A673 (cell line): ENCODE data around the gene VAV2. TPM values are rescaled to one million over a fixed set of nuclear protein-coding genes. Genes with fewer than 3 reads are reported as not detected.

Experiments used
- BruUV-seq: library from RNA; stranded (reverse); fragments of 400-500 nt; replicated peaks from 2 replicates; lab custom pipeline; 2021; lab: Mats Ljungman, UMichigan
- CTCF ChIA-PET: fragments of 300-600 bp; sonication (Branson Sonifier 250); formaldehyde crosslinking; loops from one replicate; lab custom pipeline; 2022; ENCODE audit warnings: antibody characterized with exemption; lab: Charles Lee
- POLR2A ChIA-PET: fragments of 300-600 bp; sonication (Branson Sonifier 250); formaldehyde crosslinking; loops from one replicate; lab custom pipeline; 2022; ENCODE audit warnings: antibody characterized with exemption; ENCODE audit not compliant: low non-redundant PET; lab: Charles Lee
- DNase-seq: peaks from one replicate; pipeline ENCODE4 v3.0.0-alpha.2; 2015; ENCODE audit warnings: low spot score
- H3K27ac ChIP-seq: fragments of 200-600 bp; sonication (generic); 2 replicates; pipeline ENCODE4 v1.5.1; 2016; ENCODE audit warnings: mixed run types, low read depth, mild to moderate bottlenecking, mixed read lengths, antibody characterized with exemption, low read length; ENCODE audit not compliant: poor library complexity, severe bottlenecking
- H3K27me3 ChIP-seq: fragments of 200-600 bp; sonication (generic); replicated peaks from 2 replicates; pipeline ENCODE4 v1.6.1; 2017; ENCODE audit warnings: mixed run types, low read depth, mild to moderate bottlenecking, mixed read lengths, antibody characterized with exemption, low read length; ENCODE audit not compliant: insufficient read depth, poor library complexity
- H3K36me3 ChIP-seq: fragments of 200-600 bp; sonication (generic); 2 replicates; pipeline ENCODE4 v1.6.1; 2016; ENCODE audit warnings: mixed run types, mild to moderate bottlenecking, mixed read lengths, antibody characterized with exemption, low read length; ENCODE audit not compliant: insufficient read depth, poor library complexity, severe bottlenecking
- H3K4me1 ChIP-seq: fragments of 200-600 bp; sonication (generic); 2 replicates; pipeline ENCODE4 v1.6.1; 2017; ENCODE audit warnings: mixed run types, mild to moderate bottlenecking, mixed read lengths, antibody characterized with exemption, low read length; ENCODE audit not compliant: insufficient read depth, poor library complexity, severe bottlenecking
- H3K4me3 ChIP-seq: fragments of 200-600 bp; sonication (generic); 2 replicates; pipeline ENCODE4 v1.5.1; 2016; ENCODE audit warnings: low read depth, mixed run types, mild to moderate bottlenecking, mixed read lengths, low read length; ENCODE audit not compliant: poor library complexity, severe bottlenecking
- H3K9me3 ChIP-seq: fragments of 200-600 bp; sonication (generic); 2 replicates; pipeline ENCODE4 v1.6.1; 2016; ENCODE audit warnings: mixed run types, low read depth, mild to moderate bottlenecking, mixed read lengths, antibody characterized with exemption, low read length; ENCODE audit not compliant: poor library complexity, severe bottlenecking
- CTCF ChIP-seq: fragments of 300-800, 200-600 bp; sonication (generic); conservative IDR thresholded peaks from 2 replicates; pipeline ENCODE4 v1.5.1; 2017; ENCODE audit warnings: low read depth, mild to moderate bottlenecking, antibody characterized with exemption, low read length, moderate library complexity, mixed read lengths
- EZH2 ChIP-seq: fragments of 200-600 bp; sonication (generic); IDR thresholded peaks from 2 replicates; pipeline ENCODE4 v1.6.1; 2017; ENCODE audit warnings: borderline replicate concordance, low read depth, mild to moderate bottlenecking, mixed read lengths, antibody characterized with exemption, low read length; ENCODE audit not compliant: poor library complexity, severe bottlenecking
- intact Hi-C: fragments of 100-400 bp; cut with micrococcal nuclease; formaldehyde crosslinking; loops from one replicate; pipeline ENCODE4 v1.10.0; 2022; ENCODE audit not compliant: unreplicated experiment
- total RNA-seq: library from RNA; stranded (reverse); gene quantifications from 2 replicates; pipeline ENCODE4 v1.2.3, GENCODE V29; 2021

The VAV2 gene
- total RNA-seq, 1 experiment from 2014 or later: 16.4 TPM

GRCh38 chr9:133832877-133833276 is 159.2 kb downstream of the VAV2 start:
- Histone ChIP-seq H3K4me1 (peaks cover 20% of the 10 kb centered on the region), H3K27me3 (no peaks in the 10 kb centered on the region), H3K9me3 (no peaks in the 10 kb centered on the region), H3K4me3 (no peak overlapping the region), H3K27ac (no peak overlapping the region), H3K36me3 (no peaks in the 10 kb centered on the region)
- no TSS peak for BruUV-seq
- ChIA-PET CTCF (no interaction called here), POLR2A (no interaction called here)
- TF ChIP-seq CTCF: no peak
- no peak for DNase-seq
- intact Hi-C loops: no loop called here

GRCh38 chr9:133830711-133831110 is 161.4 kb downstream of the VAV2 start:
- ChIA-PET CTCF (no interaction called here), POLR2A (no interaction called here)
- TF ChIP-seq EZH2 (no peak), CTCF (no peak)
- no peak for DNase-seq
- H3K9me3 ChIP-seq: no peaks in the 10 kb centered on the region
- H3K4me1 ChIP-seq: peaks cover 18% of the 10 kb centered on the region
- no peaks in the 10 kb centered on the region for H3K27me3 ChIP-seq
- no peak overlapping the region for H3K27ac ChIP-seq
- no peaks in the 10 kb centered on the region for H3K36me3 ChIP-seq
- no peak overlapping the region for H3K4me3 ChIP-seq
- intact Hi-C loops: no loop called here
- BruUV-seq: no TSS peak

- H3K27me3 ChIP-seq: no peaks in the 10 kb centered on the region
- BruUV-seq: no TSS peak
- no peak overlapping the region for H3K27ac ChIP-seq
- H3K36me3 ChIP-seq: no peaks in the 10 kb centered on the region
- intact Hi-C loops: no loop called here
- ChIA-PET CTCF (no interaction called here), POLR2A (no interaction called here)
- H3K4me1 ChIP-seq: peaks cover 21% of the 10 kb centered on the region
- no peak overlapping the region for H3K4me3 ChIP-seq
- DNase-seq: no peak
- H3K9me3 ChIP-seq: no peaks in the 10 kb centered on the region
- no peak for TF ChIP-seq CTCF
- TF ChIP-seq EZH2: no peak
Observed at GRCh38 chr9:133830310-133830709, 161.8 kb downstream of the VAV2 start.
